Urinary bladder (tissue), 4 donors: ENCODE data around the gene RELN. TPM values are rescaled to one million over a fixed set of nuclear protein-coding genes. Genes with fewer than 3 reads are reported as not detected.

Source experiments
- DNase-seq: peaks from one replicate; pipeline ENCODE4 v3.0.0-alpha.2; 2015; ENCODE audit errors: extremely low spot score
- H3K27ac ChIP-seq: one replicate; pipeline ENCODE4 v1.5.1; 2013; ENCODE audit warnings: low read depth, mild to moderate bottlenecking, moderate library complexity
- H3K36me3 ChIP-seq: one replicate; pipeline ENCODE4 v1.6.1; 2013; ENCODE audit warnings: mild to moderate bottlenecking, moderate library complexity; ENCODE audit not compliant: insufficient read depth
- H3K4me1 ChIP-seq: one replicate; pipeline ENCODE4 v1.6.1; 2013; ENCODE audit warnings: mild to moderate bottlenecking, moderate library complexity; ENCODE audit not compliant: insufficient read depth
- H3K4me3 ChIP-seq: one replicate; pipeline ENCODE4 v1.5.1; 2013; ENCODE audit warnings: low read depth, low read length
- WGBS: extraction: QIAGEN DNeasy Blood & Tissue Kit; methylation state at CpG from one replicate; pipeline ENCODE4 v1.1.7; 2013; 5-methylcytosine and 5-hydroxymethylcytosine counted together
- polyA plus RNA-seq: library from polyadenylated mRNA; stranded (reverse); fragments of 200-250 nt; gene quantifications from one replicate; pipeline ENCODE4 v1.2.3, GENCODE V29; 2013
- total RNA-seq: library from RNA; depleted of rRNA; stranded (reverse); fragments of >200 nt; gene quantifications from one replicate; pipeline ENCODE4 v1.2.3, GENCODE V29; 2014
- donor health status: healthy with polysubstance abuse.
- donor health status: healthy.

RELN gene
- total and polyA plus RNA-seq, 2 donors, result 3.8 to 26.3 TPM

DNA sequence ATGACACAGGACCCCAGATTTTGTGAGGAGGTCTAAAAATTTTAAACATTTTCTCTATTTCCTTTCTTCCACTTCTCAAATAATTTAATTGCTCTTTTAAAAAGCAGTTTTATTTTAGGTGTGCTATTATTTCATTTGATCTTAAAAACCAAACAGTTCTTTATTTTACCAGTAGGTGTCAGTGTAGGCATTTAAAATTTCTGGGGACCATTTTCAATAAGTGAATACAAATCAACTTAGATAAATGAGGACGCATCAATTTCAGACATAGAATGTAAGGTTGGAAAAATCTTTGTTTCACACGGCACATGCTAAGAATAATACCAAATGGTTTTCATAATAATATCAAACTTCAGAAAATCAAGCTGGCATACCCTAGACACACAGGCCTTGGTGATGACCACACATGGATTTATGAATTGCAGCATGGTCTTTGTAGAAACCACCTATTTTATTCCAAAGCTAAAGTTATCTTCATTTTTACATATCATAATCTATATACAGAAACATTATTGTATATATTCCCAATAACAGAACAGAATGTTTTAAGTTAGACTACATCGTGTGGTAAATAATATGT is 415.9 kb downstream of the RELN start:
- DNase-seq, result no peak
- H3K4me3 ChIP-seq, result no peak overlapping the region
- no peak overlapping the region for H3K27ac ChIP-seq
- no peaks in the 10 kb centered on the region for H3K4me1 ChIP-seq
- H3K36me3 ChIP-seq, result no peaks in the 10 kb centered on the region
- WGBS, result 45% methylated on average over 3 of the region's 3 CpGs

DNA sequence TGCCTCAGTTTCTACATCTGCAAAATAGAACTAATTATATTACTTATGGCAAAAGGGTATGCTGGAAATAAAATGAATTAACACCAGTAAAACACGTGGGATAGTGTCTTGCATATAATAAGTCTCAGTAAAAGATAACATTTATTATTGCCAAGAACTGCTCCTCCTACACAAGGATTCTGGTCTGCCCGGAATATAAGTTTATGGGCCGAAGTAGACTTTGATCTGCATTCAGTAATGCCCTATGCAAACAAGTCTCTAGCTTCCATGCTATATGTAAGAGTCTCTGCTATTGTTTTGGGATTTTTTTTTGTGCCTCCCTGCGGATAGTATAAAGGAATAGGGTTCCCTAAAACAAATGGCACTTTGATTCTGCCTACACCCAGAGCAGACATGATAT is 417.9 kb downstream of the RELN start:
- 45% methylated on average over 4 of the region's 4 CpGs for WGBS
- H3K4me1 ChIP-seq, result no peaks in the 10 kb centered on the region
- DNase-seq, result no peak
- no peak overlapping the region for H3K4me3 ChIP-seq
- H3K27ac ChIP-seq, result no peak overlapping the region
- H3K36me3 ChIP-seq, result no peaks in the 10 kb centered on the region

- Histone ChIP-seq H3K36me3 (no peaks in the 10 kb centered on the region), H3K4me3 (no peak overlapping the region), H3K27ac (no peak overlapping the region), H3K4me1 (no peaks in the 10 kb centered on the region)
- no peak for DNase-seq
- WGBS, result 33% methylated on average over 4 of the region's 4 CpGs
Observed at GRCh38 chr7:103569621-103570305, 419.7 kb downstream of the RELN start.

- Histone ChIP-seq H3K4me1 (no peaks in the 10 kb centered on the region), H3K36me3 (no peaks in the 10 kb centered on the region), H3K4me3 (no peak overlapping the region), H3K27ac (no peak overlapping the region)
- no peak for DNase-seq
- 57% methylated on average over 2 of the region's 2 CpGs for WGBS
Observed at GRCh38 chr7:103564416-103564815, 425.0 kb downstream of the RELN start.

- Histone ChIP-seq H3K36me3 (no peaks in the 10 kb centered on the region), H3K27ac (no peak overlapping the region), H3K4me3 (no peak overlapping the region), H3K4me1 (no peaks in the 10 kb centered on the region)
- DNase-seq, result no peak
- 33% methylated on average over 1 of the region's 1 CpG for WGBS
Observed at GRCh38 chr7:103560136-103560535, 429.3 kb downstream of the RELN start.

DNA sequence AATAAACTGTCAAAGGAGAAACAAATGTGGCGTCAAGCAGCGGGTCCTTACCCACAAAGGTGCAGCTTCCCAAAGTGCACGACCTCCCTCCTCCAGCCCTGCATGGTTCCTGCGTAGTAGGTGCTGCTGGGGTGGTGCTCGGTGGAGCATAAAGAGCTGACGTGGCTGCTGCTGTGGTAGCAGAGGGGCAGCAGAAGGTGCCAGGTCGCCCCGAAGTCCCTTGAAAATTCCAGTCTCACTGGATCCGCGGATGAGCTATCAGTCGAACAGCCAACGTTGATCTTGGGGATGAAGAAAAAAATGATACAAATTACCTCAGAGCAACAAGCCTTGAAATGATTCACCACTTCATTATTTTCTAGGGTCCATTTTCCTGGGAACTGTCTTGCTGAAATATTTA is 438.4 kb downstream of the RELN start:
- no peak overlapping the region for H3K4me3 ChIP-seq
- DNase-seq, result no peak
- 84% methylated on average over 12 of the region's 12 CpGs for WGBS
- H3K4me1 ChIP-seq, result no peaks in the 10 kb centered on the region
- H3K27ac ChIP-seq, result no peak overlapping the region
- H3K36me3 ChIP-seq, result no peaks in the 10 kb centered on the region

DNA sequence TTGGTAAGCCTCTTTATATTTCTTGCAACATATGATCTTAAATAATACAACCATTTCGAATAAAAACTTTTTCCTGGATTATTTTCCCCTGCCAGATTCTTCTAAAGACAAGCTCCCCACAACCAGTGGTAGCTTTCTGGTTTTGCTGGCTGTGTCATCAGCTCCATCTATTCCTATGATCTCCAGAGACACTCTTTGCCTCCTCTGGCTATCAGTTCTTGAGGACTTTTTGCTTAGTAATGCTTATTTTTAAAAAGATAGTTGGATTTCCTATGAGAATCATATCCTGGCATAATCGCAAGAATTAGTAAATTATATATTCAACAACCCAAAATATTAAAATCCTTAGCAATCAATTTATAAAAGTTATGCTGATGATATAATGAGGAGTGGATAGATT is 439.7 kb downstream of the RELN start:
- 76% methylated on average over 2 of the region's 2 CpGs for WGBS
- no peak overlapping the region for H3K4me3 ChIP-seq
- no peak overlapping the region for H3K27ac ChIP-seq
- no peaks in the 10 kb centered on the region for H3K4me1 ChIP-seq
- DNase-seq, result no peak
- no peaks in the 10 kb centered on the region for H3K36me3 ChIP-seq

DNA sequence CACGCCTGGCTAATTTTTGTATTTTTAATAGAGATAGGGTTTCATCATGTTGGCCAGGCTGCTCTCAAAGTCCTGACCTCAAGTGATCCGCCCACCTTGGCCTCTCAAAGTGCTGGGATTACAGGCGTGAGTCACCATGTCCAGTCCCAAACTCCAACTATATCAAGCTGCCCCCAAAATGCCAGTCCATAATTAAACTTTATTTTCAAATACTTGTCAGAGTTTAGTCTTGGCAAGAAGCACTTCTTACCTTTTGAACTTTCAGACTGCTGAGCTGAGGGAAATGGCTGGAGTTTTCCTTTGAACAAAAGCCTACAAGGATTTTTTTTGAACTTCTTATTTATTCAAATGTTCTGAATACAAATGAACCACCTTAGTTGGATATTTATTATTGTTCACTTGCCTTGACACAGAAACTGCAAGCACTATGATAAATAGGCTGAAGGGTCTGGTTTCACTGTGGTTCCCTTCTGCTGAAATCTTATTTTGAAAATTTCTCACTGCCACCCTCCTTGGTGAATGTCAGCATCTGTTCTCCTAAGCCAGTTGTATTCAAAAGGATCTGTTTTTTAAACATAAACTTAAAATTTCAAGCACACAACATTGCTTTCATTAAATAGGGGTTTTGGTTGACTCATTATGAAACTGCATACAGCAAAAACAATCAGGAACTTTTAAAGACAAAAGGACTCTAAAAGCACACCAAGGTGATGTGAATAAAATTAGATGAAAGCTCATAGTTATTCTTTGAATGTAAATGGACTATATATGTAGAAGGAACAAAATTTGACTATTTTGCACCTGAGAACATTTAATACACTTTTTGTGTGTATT is 441.8 kb downstream of the RELN start:
- no peak for DNase-seq
- no peak overlapping the region for H3K4me3 ChIP-seq
- H3K27ac ChIP-seq, result no peak overlapping the region
- WGBS, result 70% methylated on average over 3 of the region's 3 CpGs
- H3K4me1 ChIP-seq, result no peaks in the 10 kb centered on the region
- H3K36me3 ChIP-seq, result no peaks in the 10 kb centered on the region

- no peaks in the 10 kb centered on the region for H3K4me1 ChIP-seq
- 80% methylated on average over 5 of the region's 5 CpGs for WGBS
- no peak overlapping the region for H3K27ac ChIP-seq
- H3K4me3 ChIP-seq, result no peak overlapping the region
- DNase-seq, result no peak
- no peaks in the 10 kb centered on the region for H3K36me3 ChIP-seq
Observed at GRCh38 chr7:103542470-103542869, 447.0 kb downstream of the RELN start.

- WGBS, result 65% methylated on average over 2 of the region's 2 CpGs
- no peak overlapping the region for H3K4me3 ChIP-seq
- no peaks in the 10 kb centered on the region for H3K36me3 ChIP-seq
- no peak for DNase-seq
- no peak overlapping the region for H3K27ac ChIP-seq
- H3K4me1 ChIP-seq, result no peaks in the 10 kb centered on the region
Observed at GRCh38 chr7:103541947-103542346, 447.5 kb downstream of the RELN start.

- Histone ChIP-seq H3K27ac (no peak overlapping the region), H3K36me3 (no peaks in the 10 kb centered on the region), H3K4me1 (no peaks in the 10 kb centered on the region), H3K4me3 (no peak overlapping the region)
- no peak for DNase-seq
- WGBS, result 66% methylated on average over 4 of the region's 4 CpGs
Observed at GRCh38 chr7:103541026-103541425, 448.4 kb downstream of the RELN start.

- no peaks in the 10 kb centered on the region for H3K36me3 ChIP-seq
- no peak for DNase-seq
- 78% methylated on average over 7 of the region's 7 CpGs for WGBS
- no peak overlapping the region for H3K4me3 ChIP-seq
- no peaks in the 10 kb centered on the region for H3K4me1 ChIP-seq
- H3K27ac ChIP-seq, result no peak overlapping the region
Observed at GRCh38 chr7:103540338-103540737, 449.1 kb downstream of the RELN start.

DNA sequence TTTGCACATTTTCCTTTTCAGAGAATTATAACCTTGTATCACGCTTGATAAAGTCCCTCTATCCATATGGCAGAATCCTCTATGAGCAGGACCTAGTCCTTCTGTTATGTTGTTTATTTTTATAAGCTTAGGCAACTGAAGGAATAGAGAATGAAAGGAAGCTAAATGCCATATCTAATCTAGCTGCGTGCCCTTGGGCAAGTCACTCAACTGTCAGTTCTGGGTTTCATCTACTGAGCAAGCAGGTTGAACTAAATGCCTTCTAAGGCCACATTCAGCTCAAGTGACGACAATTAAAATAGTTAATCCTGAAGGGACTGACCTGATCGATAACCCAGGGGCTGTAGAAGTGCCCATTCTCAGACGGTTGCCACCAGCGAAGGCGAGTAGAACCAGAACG is 449.6 kb downstream of the RELN start:
- DNase-seq, result no peak
- Histone ChIP-seq H3K4me3 (no peak overlapping the region), H3K4me1 (no peaks in the 10 kb centered on the region), H3K36me3 (no peaks in the 10 kb centered on the region), H3K27ac (no peak overlapping the region)
- 94% methylated on average over 8 of the region's 8 CpGs for WGBS
